Stimulated activated CD8-positive, alpha-beta memory T cell treated with anti-CD3 and anti-CD28 coated beads, Interleukin-12 subunit alpha, Interleukin-12 subunit beta, amount 100 ng/mL, for 4 hours (primary cell): ENCODE measurements around the gene THBS4.

Experiments used
- DNase-seq: peaks from one replicate; pipeline ENCODE4 v3.0.0-alpha.2; 2020; ENCODE audit warnings: low read depth

THBS4 gene

DNA sequence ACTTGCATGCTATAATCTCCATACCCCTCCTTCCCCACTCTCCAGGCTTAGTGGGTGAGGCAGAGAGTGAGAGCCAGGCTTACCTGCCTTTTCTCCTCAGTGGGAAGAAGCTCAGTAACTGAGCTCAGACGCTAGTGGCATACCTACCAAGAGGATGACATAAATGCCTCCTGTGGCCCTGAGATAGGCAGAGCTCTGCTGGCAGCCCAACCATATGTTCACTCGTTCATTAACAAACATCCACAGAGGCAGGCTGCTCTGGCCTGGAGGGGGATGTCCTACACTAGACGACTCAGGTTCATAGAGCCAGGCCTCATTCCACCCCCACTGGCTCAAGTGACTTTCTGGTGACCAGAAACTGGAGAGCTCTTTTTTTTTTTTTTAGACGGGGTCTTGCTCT, 81.3 kb downstream of the THBS4 start:
- no peak for DNase-seq

DNA sequence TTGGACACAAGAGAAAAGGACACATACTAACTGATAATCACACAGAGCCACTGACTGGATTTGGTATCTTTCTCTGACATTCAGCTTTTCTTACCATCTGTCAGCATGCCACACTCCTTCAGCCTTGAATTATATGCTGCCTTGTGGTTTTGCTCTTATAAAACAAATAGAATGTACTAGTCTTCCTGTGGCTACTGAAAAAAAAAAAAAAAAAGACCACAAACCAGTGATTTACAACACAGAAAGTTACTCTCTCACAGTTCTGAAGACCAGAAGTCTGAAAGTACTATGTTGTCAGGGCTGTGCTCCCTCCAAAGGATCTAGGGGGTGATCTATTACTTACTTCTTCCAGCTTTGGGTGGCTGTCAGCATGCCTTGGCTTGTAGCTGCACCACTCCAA, 82.3 kb downstream of the THBS4 start:
- DNase-seq = no peak

DNA sequence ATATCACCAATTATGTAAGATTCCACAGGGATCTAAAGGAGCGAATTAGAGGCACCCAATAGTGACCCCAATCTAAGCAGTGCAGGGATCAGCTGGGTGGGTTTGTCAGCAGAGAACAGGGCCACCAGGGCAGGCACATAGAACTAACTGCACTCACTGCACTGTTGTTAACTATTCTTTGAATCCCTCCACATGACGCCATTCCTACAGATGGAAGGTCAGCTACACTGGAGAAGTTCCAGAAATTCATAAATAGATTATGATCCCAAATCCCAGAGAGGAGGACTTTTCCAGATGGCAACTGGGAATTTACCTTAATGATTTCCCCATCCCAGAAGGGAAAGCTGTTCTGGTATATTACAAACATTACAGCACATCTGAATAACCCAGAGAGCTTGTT, 84.2 kb downstream of the THBS4 start:
- no peak for DNase-seq

DNA sequence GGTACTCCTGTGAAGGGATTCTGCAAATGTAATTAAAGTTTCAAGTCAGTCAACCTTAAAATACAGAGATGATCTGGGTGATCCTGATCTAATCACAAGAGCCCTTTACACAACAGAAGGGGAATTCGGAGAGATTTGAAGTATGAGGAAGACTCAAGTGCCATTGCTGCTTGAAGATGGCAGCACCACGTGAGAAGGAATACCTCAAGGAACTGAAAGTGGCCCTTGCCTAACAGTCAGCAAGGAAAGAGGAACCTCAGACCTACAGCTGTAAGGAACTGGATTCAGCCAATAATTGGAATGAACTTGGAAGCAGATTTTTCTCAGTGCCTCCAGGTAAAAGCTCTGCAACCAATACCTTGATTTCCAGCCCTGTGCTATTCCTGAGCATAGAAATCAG, 87.4 kb downstream of the THBS4 start:
- DNase-seq = no peak

DNA sequence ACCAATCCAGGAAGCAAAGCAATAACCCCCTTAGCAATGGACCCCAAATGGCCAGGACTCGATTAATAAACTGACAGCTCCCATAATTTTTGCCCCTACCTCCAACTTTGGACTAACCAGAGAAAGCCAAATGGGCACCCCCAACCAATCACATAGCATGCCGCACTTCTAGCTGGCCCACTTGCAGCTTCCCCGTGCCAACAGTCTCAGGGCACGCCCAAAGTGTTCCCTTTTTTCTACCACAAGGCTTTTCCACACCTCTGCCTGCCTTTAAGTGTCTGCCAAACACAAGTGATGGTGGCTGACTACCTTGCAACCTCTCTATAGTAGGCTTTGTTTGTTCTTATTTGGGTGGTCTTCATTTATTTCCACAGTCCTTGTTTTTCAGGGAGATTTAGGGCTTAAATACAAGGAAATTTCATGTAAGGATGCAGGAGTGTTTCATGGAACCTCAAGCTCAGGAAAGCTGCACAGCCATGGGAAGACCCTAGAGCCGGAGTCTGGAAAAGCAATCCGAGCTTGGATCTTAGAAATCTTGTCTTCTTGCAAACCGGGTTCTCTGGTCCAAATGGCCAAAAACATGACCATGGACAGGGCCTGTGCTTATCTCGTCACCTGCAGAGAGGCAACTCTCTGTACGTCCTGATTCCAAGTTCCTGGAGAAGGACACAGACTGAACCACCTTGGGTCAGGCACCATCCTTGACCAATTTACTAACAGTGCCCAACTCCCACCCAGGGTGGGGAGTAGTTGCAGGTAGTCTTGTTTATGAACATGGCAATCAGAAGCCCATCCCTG, 89.2 kb downstream of the THBS4 start:
- no peak for DNase-seq

DNA sequence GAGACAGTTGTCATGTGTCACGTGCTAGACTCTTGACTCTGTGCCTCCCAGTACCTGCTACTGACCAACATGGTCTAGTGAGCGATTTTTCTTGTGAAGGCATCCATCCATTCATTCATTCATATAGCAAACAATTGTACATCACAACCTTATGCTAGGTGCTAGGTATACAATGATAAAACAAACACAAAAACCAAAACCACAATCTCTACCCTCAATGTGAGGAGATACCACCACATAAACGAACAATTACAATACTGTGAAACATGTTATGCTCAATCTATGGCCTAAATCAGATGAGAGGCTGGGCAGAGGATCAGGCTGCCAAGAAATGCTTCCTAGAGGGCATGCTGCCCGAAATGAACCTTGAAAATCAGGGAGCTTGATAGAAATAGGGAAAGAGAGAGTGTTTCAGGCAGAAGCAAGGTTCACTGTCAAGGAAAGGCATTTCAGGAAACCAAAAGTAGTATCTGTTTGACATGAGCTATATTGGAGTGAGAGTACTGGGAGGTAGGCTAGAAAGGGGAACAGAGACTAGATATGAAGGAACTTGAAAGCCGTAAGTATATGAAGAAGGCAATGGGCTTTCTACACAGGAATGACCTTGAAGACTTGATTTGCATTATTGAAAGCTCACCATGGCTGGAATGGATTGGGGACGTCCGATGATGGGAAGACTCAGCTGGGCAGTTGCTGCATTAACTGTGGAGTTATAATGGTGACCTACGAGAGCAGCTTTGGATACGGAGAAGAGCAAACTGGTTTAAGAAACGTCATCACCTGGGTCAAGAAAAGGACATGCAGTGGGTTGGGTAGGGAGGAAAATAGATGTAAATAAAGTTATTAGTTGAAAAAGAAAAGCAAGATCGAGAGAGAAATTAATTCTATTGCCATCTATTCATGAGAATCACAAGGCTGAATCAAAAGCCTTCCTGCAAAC, 90.1 kb downstream of the THBS4 start:
- DNase-seq = no peak

DNA sequence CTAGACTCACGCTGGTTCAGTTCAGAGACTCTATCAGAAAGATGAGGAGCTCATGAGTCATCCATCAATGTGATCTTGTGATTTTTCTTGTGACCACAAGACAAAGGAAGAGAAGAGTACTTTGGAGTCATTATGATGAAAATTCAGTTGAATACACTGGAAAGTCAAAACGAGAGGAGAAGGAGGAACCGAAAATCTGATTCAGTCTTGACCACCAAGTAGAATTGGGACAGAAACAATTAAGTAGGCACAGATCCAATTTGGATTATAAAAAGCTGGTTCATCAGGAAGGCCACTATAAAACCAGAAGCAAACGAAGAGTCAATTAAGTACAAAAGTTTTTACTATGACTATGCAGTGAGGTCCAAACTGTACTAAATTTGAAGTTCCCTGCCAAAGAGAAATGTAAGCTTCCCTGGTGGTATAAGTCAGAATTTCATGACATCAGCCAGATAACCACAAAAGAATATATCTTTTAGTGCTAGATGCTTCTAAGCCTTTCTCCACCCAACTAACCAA, 90.9 kb downstream of the THBS4 start:
- no peak for DNase-seq

DNA sequence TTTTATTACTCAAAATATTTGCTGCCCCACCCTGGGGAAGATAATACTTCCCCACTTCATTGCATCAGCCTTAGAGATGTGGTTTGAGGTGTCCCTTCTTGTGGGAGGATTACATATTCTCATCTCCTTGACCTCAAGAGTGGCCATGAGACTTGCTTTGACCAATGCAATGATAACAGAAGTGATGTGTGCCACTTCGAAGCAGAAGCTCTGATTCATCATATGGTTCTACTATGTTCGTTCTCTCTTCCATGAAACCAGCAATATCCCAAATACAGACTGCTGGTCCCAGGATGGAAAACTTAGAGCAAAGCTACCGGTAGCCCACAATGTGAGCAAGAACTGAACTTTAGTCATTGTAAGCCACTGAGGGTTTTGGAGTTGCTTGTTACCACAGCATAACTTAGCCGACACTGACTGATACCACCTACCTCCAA, 92.0 kb downstream of the THBS4 start:
- DNase-seq = no peak

DNA sequence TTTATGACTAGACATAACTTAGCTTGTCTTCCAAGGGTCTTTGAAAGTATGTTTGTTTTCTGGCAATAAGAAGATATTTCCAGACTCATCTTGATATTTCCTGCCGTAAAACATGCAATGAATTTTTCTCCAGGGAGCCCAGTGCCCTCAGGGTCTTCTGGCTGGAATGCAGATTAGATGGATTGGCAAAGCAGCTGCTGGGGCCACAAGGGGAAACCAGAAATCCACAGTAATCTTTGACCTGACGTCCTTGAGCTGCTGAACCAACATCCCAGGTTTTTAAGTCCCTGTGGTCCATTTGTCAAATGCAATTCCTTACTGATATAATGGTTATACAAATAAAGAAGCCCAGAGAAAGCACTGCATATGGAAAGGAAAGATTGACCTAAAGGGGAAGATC, 93.0 kb downstream of the THBS4 start:
- DNase-seq = no peak

DNA sequence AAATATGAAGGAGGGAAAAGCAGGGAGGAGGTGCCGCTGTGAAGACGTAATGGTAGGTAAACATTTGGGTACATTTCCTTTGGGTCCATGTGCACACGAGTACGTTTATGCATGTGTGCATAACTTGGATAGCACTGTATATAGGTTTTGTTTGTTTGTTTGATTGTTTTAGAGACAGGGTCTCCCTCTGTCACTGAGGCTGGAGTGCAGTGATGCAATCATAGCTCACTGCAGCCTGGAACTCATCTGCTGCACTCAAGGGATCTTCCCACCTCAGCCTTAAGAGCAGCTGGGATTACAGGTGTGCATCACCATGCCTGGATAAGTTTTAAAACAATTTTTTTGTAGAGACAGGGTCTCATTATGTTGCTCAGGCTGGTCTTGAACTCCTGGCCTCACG, 94.0 kb downstream of the THBS4 start:
- DNase-seq = no peak
